ENCODE data around the gene MIPOL1. TPM values are rescaled to one million over a fixed set of nuclear protein-coding genes. Genes with fewer than 3 reads are reported as not detected.

MIPOL1 gene
- total RNA-seq, 1 donor from 2014 or later, result 11.1 TPM

DNA sequence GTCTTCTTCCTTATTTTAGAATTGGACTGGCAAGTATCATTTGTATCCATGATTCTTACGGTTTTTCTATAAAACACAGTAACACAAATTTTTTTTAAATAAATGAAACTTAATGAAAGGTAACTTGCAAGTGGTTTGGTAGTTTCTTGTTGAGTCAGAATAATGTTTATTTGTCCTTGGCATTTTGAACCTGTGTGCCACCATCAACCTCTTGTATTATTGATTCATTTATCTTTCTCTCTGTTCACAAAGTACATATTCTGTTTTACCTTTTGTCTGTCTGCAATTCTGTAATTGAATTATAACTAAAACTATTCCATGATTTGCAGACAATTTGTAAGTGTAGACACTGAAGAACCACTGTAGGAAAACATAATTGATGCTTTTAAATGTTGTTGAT is 54.7 kb downstream of the MIPOL1 start:
- FAIRE-seq (no peak), DNase-seq (ENCODE audit: low read depth) (no peak)
- TF ChIP-seq, protein P1, sequence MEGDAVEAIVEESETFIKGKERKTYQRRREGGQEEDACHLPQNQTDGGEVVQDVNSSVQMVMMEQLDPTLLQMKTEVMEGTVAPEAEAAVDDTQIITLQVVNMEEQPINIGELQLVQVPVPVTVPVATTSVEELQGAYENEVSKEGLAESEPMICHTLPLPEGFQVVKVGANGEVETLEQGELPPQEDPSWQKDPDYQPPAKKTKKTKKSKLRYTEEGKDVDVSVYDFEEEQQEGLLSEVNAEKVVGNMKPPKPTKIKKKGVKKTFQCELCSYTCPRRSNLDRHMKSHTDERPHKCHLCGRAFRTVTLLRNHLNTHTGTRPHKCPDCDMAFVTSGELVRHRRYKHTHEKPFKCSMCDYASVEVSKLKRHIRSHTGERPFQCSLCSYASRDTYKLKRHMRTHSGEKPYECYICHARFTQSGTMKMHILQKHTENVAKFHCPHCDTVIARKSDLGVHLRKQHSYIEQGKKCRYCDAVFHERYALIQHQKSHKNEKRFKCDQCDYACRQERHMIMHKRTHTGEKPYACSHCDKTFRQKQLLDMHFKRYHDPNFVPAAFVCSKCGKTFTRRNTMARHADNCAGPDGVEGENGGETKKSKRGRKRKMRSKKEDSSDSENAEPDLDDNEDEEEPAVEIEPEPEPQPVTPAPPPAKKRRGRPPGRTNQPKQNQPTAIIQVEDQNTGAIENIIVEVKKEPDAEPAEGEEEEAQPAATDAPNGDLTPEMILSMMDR (IDR thresholded peaks at IDR 0.05; ENCODE audit: insufficient read depth, low read length, severe bottlenecking), result no peak
- H3K4me3 ChIP-seq (ENCODE audit: low read depth, low read length), result no peak overlapping the region
- no peaks in the 10 kb centered on the region for H3K36me3 ChIP-seq (ENCODE audit: control insufficient read depth, insufficient read depth, low read length)
- H3K27me3 ChIP-seq (ENCODE audit: control insufficient read depth, insufficient read depth, low read length), result no peaks in the 10 kb centered on the region

DNA sequence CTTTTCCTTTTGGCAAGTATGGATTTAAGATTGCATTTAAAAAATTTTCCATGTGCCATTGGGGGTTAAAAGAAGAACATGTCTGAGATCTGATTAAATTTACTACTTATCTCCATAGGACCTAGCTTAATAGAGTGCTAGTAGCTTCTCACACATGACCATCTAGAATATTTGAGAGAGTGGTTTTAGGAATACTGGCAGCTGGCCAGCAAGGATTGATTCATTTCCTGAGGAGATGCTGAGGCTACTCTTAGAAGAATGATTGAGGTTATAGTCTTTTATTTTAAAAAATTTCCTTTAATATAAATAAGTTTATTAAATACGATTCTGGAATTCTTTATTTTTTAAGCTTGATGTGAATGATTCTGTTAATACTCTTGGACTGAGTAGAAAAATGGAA is 56.2 kb downstream of the MIPOL1 start:
- H3K36me3 ChIP-seq (ENCODE audit: control insufficient read depth, insufficient read depth, low read length), result no peaks in the 10 kb centered on the region
- TF ChIP-seq, protein P1 (IDR thresholded peaks at IDR 0.05; ENCODE audit: insufficient read depth, low read length, severe bottlenecking), result no peak
- no peaks in the 10 kb centered on the region for H3K27me3 ChIP-seq (ENCODE audit: control insufficient read depth, insufficient read depth, low read length)
- FAIRE-seq, result no peak
- no peak overlapping the region for H3K4me3 ChIP-seq (ENCODE audit: low read depth, low read length)
- peak; percentile 72 for DNase-seq (ENCODE audit: low read depth)

DNA sequence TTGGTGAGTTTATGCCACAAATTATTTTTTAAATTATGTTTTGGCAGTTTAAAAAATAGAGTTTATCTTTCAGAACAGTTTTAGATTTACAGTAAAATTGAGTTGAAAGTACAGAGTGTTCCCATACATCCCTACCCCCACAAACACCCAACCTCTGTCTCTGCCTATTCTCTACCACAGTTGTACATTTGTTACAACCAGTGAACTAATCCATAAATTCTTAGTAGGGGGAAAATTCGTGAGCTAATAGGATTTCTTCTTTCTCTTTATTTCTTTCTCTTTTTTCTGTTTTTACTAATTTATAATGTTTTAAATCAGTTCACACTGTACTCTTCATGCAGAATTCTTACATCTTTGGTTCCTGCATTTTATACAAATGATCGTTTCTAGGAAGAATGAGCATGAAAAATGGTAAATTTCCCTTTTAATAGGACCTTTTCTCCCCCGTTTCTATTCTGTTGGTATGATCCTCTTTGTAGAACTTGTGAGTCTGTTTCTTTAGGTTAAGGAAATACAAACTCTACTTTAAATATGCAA is 56.7 kb downstream of the MIPOL1 start:
- Histone ChIP-seq H3K36me3 (ENCODE audit: control insufficient read depth, insufficient read depth, low read length) (no peaks in the 10 kb centered on the region), H3K4me3 (ENCODE audit: low read depth, low read length) (no peak overlapping the region), H3K27me3 (ENCODE audit: control insufficient read depth, insufficient read depth, low read length) (no peaks in the 10 kb centered on the region)
- no peak for FAIRE-seq
- no peak for DNase-seq (ENCODE audit: low read depth)
- TF ChIP-seq, protein P1 (IDR thresholded peaks at IDR 0.05; ENCODE audit: insufficient read depth, low read length, severe bottlenecking), result no peak

DNA sequence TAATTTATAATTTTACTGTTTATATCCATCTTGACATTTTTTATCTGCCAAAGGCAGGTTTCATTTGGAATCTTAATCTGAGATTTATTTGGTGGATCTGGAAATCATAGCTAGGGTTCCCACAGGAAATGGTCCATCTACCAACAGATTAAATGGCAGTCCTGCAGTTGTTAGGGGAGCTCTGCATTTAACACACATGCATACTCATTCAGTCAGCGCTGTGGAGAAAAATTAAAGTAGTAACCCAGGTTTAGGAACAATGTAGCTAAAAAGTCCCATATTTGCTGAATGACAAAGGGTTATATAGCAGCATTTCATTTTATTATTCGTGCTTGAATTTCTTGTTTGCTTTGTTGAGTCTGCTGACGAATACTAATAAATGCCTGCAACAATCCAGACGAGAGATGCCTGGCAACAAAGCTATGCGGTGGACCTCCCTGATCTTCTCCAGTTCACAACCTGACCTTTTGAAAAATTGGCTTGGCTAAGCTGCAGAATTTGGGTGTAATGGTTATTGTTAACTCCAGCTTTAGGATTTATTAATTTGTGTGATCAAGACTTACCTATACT is 59.8 kb downstream of the MIPOL1 start:
- H3K27me3 ChIP-seq (ENCODE audit: control insufficient read depth, insufficient read depth, low read length), result no peaks in the 10 kb centered on the region
- no peak for DNase-seq (ENCODE audit: low read depth)
- FAIRE-seq, result no peak
- TF ChIP-seq, protein P1 (IDR thresholded peaks at IDR 0.05; ENCODE audit: insufficient read depth, low read length, severe bottlenecking), result no peak
- H3K4me3 ChIP-seq (ENCODE audit: low read depth, low read length), result no peak overlapping the region
- no peaks in the 10 kb centered on the region for H3K36me3 ChIP-seq (ENCODE audit: control insufficient read depth, insufficient read depth, low read length)

DNA sequence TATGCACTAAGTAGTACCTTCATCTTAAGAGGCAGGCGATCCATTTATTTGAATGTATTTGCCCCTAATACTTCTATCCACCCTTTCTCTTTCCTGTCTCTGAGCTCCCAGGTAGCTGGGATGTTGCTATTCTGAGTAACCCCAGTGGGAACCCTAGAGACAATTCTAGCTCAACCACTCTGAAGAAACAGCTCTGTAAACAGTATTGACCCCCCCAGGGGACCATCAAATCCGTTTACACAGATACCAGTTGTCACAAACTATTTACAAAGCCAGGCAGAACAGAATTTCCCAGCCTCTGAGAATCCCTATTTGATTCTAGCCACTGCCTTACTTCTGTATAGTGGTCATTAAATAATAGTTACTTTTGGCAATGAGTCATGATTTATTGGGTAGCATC is 64.9 kb downstream of the MIPOL1 start:
- Histone ChIP-seq H3K4me3 (ENCODE audit: low read depth, low read length) (no peak overlapping the region), H3K27me3 (ENCODE audit: control insufficient read depth, insufficient read depth, low read length) (no peaks in the 10 kb centered on the region), H3K36me3 (ENCODE audit: control insufficient read depth, insufficient read depth, low read length) (no peaks in the 10 kb centered on the region)
- TF ChIP-seq, protein P1 (IDR thresholded peaks at IDR 0.05; ENCODE audit: insufficient read depth, low read length, severe bottlenecking), result no peak
- no peak for DNase-seq (ENCODE audit: low read depth)
- no peak for FAIRE-seq
